ENCODE measurements around the gene LEPROT.
"Not testable (repeated sequence)": the region's sequence is repeated elsewhere in the genome, so short reads cannot be mapped to it uniquely, and the experiment has no call there.

LEPROT gene

GRCh38 chr1:65457868-65458267 is 37.4 kb downstream of the LEPROT start:
- no peak for DNase-seq (ENCODE audit: low spot score in 2 of 2)
- no peaks in the 10 kb centered on the region for H3K9me3 ChIP-seq
- H3K27me3 ChIP-seq (ENCODE audit: low read depth), result no peaks in the 10 kb centered on the region
- no peaks in the 10 kb centered on the region; the same call in 1 of the 2 replicates for H3K4me1 ChIP-seq
- no peak overlapping the region for H3K4me3 ChIP-seq
- in situ Hi-C loops (cut with MboI; ENCODE audit: low sequenced_read_pairs), result no loop called here
- no peaks in the 10 kb centered on the region for H3K36me3 ChIP-seq (replicated peaks)

- no peak for DNase-seq (ENCODE audit: low spot score in 2 of 2)
- Histone ChIP-seq H3K4me1 (no peaks in the 10 kb centered on the region; the same call in 1 of the 2 replicates), H3K27me3 (ENCODE audit: low read depth) (no peaks in the 10 kb centered on the region), H3K4me3 (no peak overlapping the region), H3K36me3 (replicated peaks) (no peaks in the 10 kb centered on the region), H3K9me3 (peaks cover 2% of the 10 kb centered on the region; the same call in 1 of the 2 replicates)
- in situ Hi-C loops (cut with MboI; ENCODE audit: low sequenced_read_pairs), result no loop called here
These were observed 38.4 kb downstream of the LEPROT start for GRCh38 chr1:65458730-65459396.

- Histone ChIP-seq H3K4me3 (no peak overlapping the region), H3K36me3 (replicated peaks) (no peaks in the 10 kb centered on the region), H3K27me3 (ENCODE audit: low read depth) (no peaks in the 10 kb centered on the region), H3K9me3 (peaks cover 2% of the 10 kb centered on the region; the same call in 1 of the 2 replicates), H3K4me1 (no peaks in the 10 kb centered on the region; the same call in 1 of the 2 replicates)
- in situ Hi-C loops (cut with MboI; ENCODE audit: low sequenced_read_pairs), result no loop called here
- peak in 1 of 2 experiments; percentile 25 for DNase-seq (ENCODE audit: low spot score in 2 of 2)
These were observed 38.9 kb downstream of the LEPROT start for GRCh38 chr1:65459397-65459768.

- H3K36me3 ChIP-seq (replicated peaks); in situ Hi-C loops (cut with MboI; ENCODE audit: low sequenced_read_pairs); H3K27me3 ChIP-seq (ENCODE audit: low read depth); H3K4me3 ChIP-seq; H3K9me3 ChIP-seq; DNase-seq (ENCODE audit: low spot score in 2 of 2): not testable (repeated sequence)
- H3K4me1 ChIP-seq, result peaks cover 25% of the 10 kb centered on the region
These were observed 45.4 kb downstream of the LEPROT start for GRCh38 chr1:65465837-65466236.

- in situ Hi-C loops (cut with MboI; ENCODE audit: low sequenced_read_pairs), result no loop called here
- Histone ChIP-seq H3K36me3 (replicated peaks) (no peaks in the 10 kb centered on the region), H3K9me3 (peaks cover 2% of the 10 kb centered on the region; the same call in 1 of the 2 replicates), H3K27me3 (ENCODE audit: low read depth) (no peaks in the 10 kb centered on the region), H3K4me3 (no peak overlapping the region), H3K4me1 (peaks cover 25% of the 10 kb centered on the region)
- peak; percentile 83 to 86 for DNase-seq (ENCODE audit: low spot score in 2 of 2)
These were observed 47.1 kb downstream of the LEPROT start for GRCh38 chr1:65467536-65467935.

GRCh38 chr1:65469126-65469888 is 48.8 kb downstream of the LEPROT start:
- no peaks in the 10 kb centered on the region for H3K27me3 ChIP-seq (ENCODE audit: low read depth)
- H3K9me3 ChIP-seq, result no peaks in the 10 kb centered on the region
- peaks cover 25% of the 10 kb centered on the region for H3K4me1 ChIP-seq
- no peak for DNase-seq (ENCODE audit: low spot score in 2 of 2)
- in situ Hi-C loops (cut with MboI; ENCODE audit: low sequenced_read_pairs), result no loop called here
- no peaks in the 10 kb centered on the region for H3K36me3 ChIP-seq (replicated peaks)
- H3K4me3 ChIP-seq, result no peak overlapping the region

GRCh38 chr1:65469889-65470340 is 49.4 kb downstream of the LEPROT start:
- DNase-seq (ENCODE audit: low spot score in 2 of 2), result peak; percentile 72 to 92
- in situ Hi-C loops (cut with MboI; ENCODE audit: low sequenced_read_pairs), result no loop called here
- no peaks in the 10 kb centered on the region for H3K27me3 ChIP-seq (ENCODE audit: low read depth)
- no peak overlapping the region for H3K4me3 ChIP-seq
- no peaks in the 10 kb centered on the region for H3K9me3 ChIP-seq
- peaks cover 25% of the 10 kb centered on the region for H3K4me1 ChIP-seq
- no peaks in the 10 kb centered on the region for H3K36me3 ChIP-seq (replicated peaks)

- Histone ChIP-seq H3K36me3 (replicated peaks) (no peaks in the 10 kb centered on the region), H3K4me3 (no peak overlapping the region), H3K9me3 (no peaks in the 10 kb centered on the region), H3K27me3 (ENCODE audit: low read depth) (no peaks in the 10 kb centered on the region), H3K4me1 (peaks cover 25% of the 10 kb centered on the region)
- no peak for DNase-seq (ENCODE audit: low spot score in 2 of 2)
- in situ Hi-C loops (cut with MboI; ENCODE audit: low sequenced_read_pairs), result no loop called here
These were observed 50.3 kb downstream of the LEPROT start for GRCh38 chr1:65470766-65471165.

- DNase-seq (ENCODE audit: low spot score in 2 of 2), result no peak
- Histone ChIP-seq H3K4me1 (peaks cover 25% of the 10 kb centered on the region), H3K27me3 (ENCODE audit: low read depth) (no peaks in the 10 kb centered on the region), H3K9me3 (no peaks in the 10 kb centered on the region), H3K36me3 (replicated peaks) (no peaks in the 10 kb centered on the region), H3K4me3 (no peak overlapping the region)
- in situ Hi-C loops (cut with MboI; ENCODE audit: low sequenced_read_pairs), result no loop called here
These were observed 50.9 kb downstream of the LEPROT start for GRCh38 chr1:65471213-65471833.

- no peaks in the 10 kb centered on the region for H3K36me3 ChIP-seq (replicated peaks)
- no peaks in the 10 kb centered on the region for H3K27me3 ChIP-seq (ENCODE audit: low read depth)
- H3K4me1 ChIP-seq, result peaks cover 25% of the 10 kb centered on the region
- no peaks in the 10 kb centered on the region for H3K9me3 ChIP-seq
- in situ Hi-C loops (cut with MboI; ENCODE audit: low sequenced_read_pairs), result no loop called here
- no peak overlapping the region for H3K4me3 ChIP-seq
- no peak for DNase-seq (ENCODE audit: low spot score in 2 of 2)
These were observed 51.4 kb downstream of the LEPROT start for GRCh38 chr1:65471861-65472332.

GRCh38 chr1:65476327-65476726 is 55.9 kb downstream of the LEPROT start:
- H3K4me1 ChIP-seq, result no peaks in the 10 kb centered on the region
- H3K9me3 ChIP-seq, result no peaks in the 10 kb centered on the region
- H3K36me3 ChIP-seq (replicated peaks), result no peaks in the 10 kb centered on the region
- H3K27me3 ChIP-seq (ENCODE audit: low read depth), result no peaks in the 10 kb centered on the region
- in situ Hi-C loops (cut with MboI; ENCODE audit: low sequenced_read_pairs), result no loop called here
- H3K4me3 ChIP-seq, result no peak overlapping the region
- DNase-seq (ENCODE audit: low spot score in 2 of 2), result no peak

- H3K4me1 ChIP-seq, result no peaks in the 10 kb centered on the region
- no peak for DNase-seq (ENCODE audit: low spot score in 2 of 2)
- in situ Hi-C loops (cut with MboI; ENCODE audit: low sequenced_read_pairs), result no loop called here
- H3K9me3 ChIP-seq, result no peaks in the 10 kb centered on the region
- no peaks in the 10 kb centered on the region for H3K36me3 ChIP-seq (replicated peaks)
- no peak overlapping the region for H3K4me3 ChIP-seq
- H3K27me3 ChIP-seq (ENCODE audit: low read depth), result no peaks in the 10 kb centered on the region
These were observed 57.2 kb downstream of the LEPROT start for GRCh38 chr1:65477414-65478378.

- Histone ChIP-seq H3K36me3 (replicated peaks) (no peaks in the 10 kb centered on the region), H3K4me1 (no peaks in the 10 kb centered on the region), H3K4me3 (no peak overlapping the region), H3K27me3 (ENCODE audit: low read depth) (no peaks in the 10 kb centered on the region), H3K9me3 (no peaks in the 10 kb centered on the region)
- no peak for DNase-seq (ENCODE audit: low spot score in 2 of 2)
- in situ Hi-C loops (cut with MboI; ENCODE audit: low sequenced_read_pairs), result no loop called here
These were observed 58.0 kb downstream of the LEPROT start for GRCh38 chr1:65478379-65479026.

Measured in HAP-1 (cell line).